Measurements from ENCODE around the gene SRL. TPM values are rescaled to one million over a fixed set of nuclear protein-coding genes. Genes with fewer than 3 reads are reported as not detected.

SRL gene
- total and polyA plus RNA-seq, 10 donors = 0.57 to 5.8 (median 3.1) TPM

DNA sequence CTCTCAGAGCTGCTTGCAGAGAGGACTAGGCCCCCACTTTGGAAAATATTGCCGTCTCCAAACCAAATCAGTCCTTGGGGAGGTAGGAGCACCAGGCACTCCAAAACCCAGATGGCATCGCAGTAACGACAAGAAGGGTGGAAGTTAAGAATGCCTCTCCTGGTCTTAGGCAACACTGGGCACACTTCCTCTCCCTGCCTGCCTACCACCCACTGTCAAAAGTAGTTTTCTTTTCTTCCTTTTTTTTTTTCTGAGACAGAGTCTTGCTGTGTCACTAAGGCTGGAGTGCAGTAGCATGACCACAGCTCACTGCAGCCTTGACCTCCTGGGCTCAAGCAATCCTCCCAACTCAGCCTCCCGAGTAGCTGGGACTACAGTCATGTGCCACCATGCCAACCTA is 47.2 kb downstream of the SRL start:
- Histone ChIP-seq H3K36me3 (peaks cover 0 to 6% (median 0%) of the 10 kb centered on the region in 6 donors), H3K4me3 (no peak overlapping the region), H3K27ac (peak overlapping the region in 2 of 8 donors; percentile 8 to 45), H3K9me3 (no peaks in the 10 kb centered on the region), H3K4me1 (peaks cover 0 to 6% (median 2%) of the 10 kb centered on the region in 6 donors), H3K27me3 (replicated peaks in 1 of 7) (no peaks in the 10 kb centered on the region)
- no peak for TF ChIP-seq POLR2A (IDR thresholded peaks at IDR 0.05)
- TF ChIP-seq, protein P1, sequence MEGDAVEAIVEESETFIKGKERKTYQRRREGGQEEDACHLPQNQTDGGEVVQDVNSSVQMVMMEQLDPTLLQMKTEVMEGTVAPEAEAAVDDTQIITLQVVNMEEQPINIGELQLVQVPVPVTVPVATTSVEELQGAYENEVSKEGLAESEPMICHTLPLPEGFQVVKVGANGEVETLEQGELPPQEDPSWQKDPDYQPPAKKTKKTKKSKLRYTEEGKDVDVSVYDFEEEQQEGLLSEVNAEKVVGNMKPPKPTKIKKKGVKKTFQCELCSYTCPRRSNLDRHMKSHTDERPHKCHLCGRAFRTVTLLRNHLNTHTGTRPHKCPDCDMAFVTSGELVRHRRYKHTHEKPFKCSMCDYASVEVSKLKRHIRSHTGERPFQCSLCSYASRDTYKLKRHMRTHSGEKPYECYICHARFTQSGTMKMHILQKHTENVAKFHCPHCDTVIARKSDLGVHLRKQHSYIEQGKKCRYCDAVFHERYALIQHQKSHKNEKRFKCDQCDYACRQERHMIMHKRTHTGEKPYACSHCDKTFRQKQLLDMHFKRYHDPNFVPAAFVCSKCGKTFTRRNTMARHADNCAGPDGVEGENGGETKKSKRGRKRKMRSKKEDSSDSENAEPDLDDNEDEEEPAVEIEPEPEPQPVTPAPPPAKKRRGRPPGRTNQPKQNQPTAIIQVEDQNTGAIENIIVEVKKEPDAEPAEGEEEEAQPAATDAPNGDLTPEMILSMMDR (IDR thresholded peaks at IDR 0.05 in 8 of 11, conservative IDR thresholded peaks at IDR 0.05 in 3 of 11) = no peak
- TF ChIP-seq POLR2AphosphoS5 (IDR thresholded peaks at IDR 0.05) = no peak
- intact Hi-C loops (cut with DNase I; ENCODE audit: low total_unique reads) = loop anchor here (10.0 kb wide), 1 partner anchor 60 kb away; no protein-coding TSS in a partner anchor
- no peak for DNase-seq
- WGBS, 5 donors = 37 to 62% (median 45%) methylated on average over 4 of the region's 4 CpGs

- no peak overlapping the region for H3K4me3 ChIP-seq
- no peaks in the 10 kb centered on the region for H3K9me3 ChIP-seq
- DNase-seq = no peak
- 80 to 96% (median 86%) methylated on average over 1 of the region's 1 CpG for WGBS, 5 donors
- TF ChIP-seq, protein P1 (IDR thresholded peaks at IDR 0.05 in 8 of 11, conservative IDR thresholded peaks at IDR 0.05 in 3 of 11) = no peak
- no peak for TF ChIP-seq POLR2A (IDR thresholded peaks at IDR 0.05)
- TF ChIP-seq POLR2AphosphoS5 (IDR thresholded peaks at IDR 0.05) = no peak
- intact Hi-C loops (cut with DNase I; ENCODE audit: low total_unique reads) = loop anchor here (10.0 kb wide), 1 partner anchor 61 kb away; no protein-coding TSS in a partner anchor
- H3K27ac ChIP-seq = no peak overlapping the region
- H3K36me3 ChIP-seq = peaks cover 0 to 6% (median 0%) of the 10 kb centered on the region in 6 donors
- no peaks in the 10 kb centered on the region for H3K27me3 ChIP-seq (replicated peaks in 1 of 7)
- peaks cover 0 to 6% (median 2%) of the 10 kb centered on the region in 6 donors for H3K4me1 ChIP-seq
Measured at GRCh38 chr16:4193920-4194319, 48.0 kb downstream of the SRL start.

DNA sequence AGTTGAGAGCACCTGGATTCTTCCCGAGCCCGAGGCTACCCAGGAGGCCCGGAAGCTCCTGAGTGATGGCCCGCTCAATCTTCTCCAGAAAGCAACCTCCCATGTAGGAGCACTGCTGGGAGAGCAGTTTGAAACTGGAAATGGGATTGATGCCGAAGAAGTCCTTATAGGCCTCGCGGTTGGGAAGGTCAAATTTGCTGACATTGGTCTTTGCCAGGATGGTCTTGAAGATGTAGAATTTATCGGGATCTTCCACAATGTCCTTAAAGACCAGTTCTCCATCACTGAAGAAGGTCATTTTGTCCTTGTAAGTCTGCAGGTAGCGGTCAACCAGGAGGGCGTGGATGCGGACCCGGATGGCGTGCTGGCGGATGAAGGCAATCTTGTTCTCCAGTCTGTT is 49.7 kb downstream of the SRL start:
- 86 to 92% (median 90%) methylated on average over 14 of the region's 14 CpGs for WGBS, 5 donors
- TF ChIP-seq, protein P1 (IDR thresholded peaks at IDR 0.05 in 8 of 11, conservative IDR thresholded peaks at IDR 0.05 in 3 of 11) = no peak
- TF ChIP-seq POLR2A (IDR thresholded peaks at IDR 0.05) (no peak), POLR2AphosphoS5 (IDR thresholded peaks at IDR 0.05) (no peak)
- intact Hi-C loops (cut with DNase I; ENCODE audit: low total_unique reads) = loop anchor here (10.0 kb wide), 1 partner anchor 63 kb away; no protein-coding TSS in a partner anchor
- Histone ChIP-seq H3K27me3 (replicated peaks in 1 of 7) (no peaks in the 10 kb centered on the region), H3K4me3 (no peak overlapping the region), H3K36me3 (peaks cover 0 to 6% (median 0%) of the 10 kb centered on the region in 6 donors), H3K27ac (no peak overlapping the region), H3K4me1 (peaks cover 0 to 6% (median 2%) of the 10 kb centered on the region in 6 donors), H3K9me3 (no peaks in the 10 kb centered on the region)
- DNase-seq = no peak

DNA sequence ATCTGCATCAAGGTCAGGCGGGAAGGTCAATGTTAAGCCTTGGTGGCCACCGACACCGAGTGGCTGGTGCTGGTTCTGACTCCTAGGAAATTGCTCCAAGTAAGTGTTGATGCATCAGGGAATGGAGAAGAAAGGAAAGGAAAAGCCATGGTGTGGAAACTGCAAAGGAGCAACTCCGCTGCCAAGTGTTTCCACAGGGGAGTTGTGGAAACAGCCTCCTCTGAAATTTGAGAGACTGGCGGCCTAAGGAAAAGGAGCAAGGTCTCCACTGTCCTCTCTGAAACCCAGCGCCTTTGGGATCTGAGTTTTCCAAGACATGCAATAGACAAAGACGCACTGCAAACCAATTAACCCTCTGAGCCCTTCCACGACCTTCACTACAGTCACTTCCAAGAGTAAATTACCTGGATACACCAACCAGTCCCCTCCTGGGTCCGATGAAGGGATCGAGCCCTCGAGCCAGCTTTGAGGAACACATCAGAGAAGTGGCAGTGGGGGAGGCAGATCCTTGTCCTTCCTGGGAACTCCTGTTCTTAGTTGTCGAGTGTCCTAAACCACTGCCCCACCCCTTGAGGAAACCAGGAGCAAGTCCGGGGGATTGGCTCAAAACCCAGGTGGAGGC is 51.1 kb downstream of the SRL start:
- Histone ChIP-seq H3K4me3 (no peak overlapping the region), H3K4me1 (peaks cover 0 to 6% (median 2%) of the 10 kb centered on the region in 6 donors), H3K27ac (no peak overlapping the region), H3K27me3 (replicated peaks in 1 of 7) (no peaks in the 10 kb centered on the region), H3K36me3 (peaks cover 0 to 6% (median 0%) of the 10 kb centered on the region in 6 donors), H3K9me3 (no peaks in the 10 kb centered on the region)
- intact Hi-C loops (cut with DNase I; ENCODE audit: low total_unique reads) = loop anchor here (10.0 kb wide), 1 partner anchor 64 kb away; no protein-coding TSS in a partner anchor
- TF ChIP-seq POLR2AphosphoS5 (IDR thresholded peaks at IDR 0.05) = no peak
- no peak for TF ChIP-seq POLR2A (IDR thresholded peaks at IDR 0.05)
- TF ChIP-seq, protein P1 (IDR thresholded peaks at IDR 0.05 in 8 of 11, conservative IDR thresholded peaks at IDR 0.05 in 3 of 11) = no peak
- 82 to 89% (median 84%) methylated on average over 13 of the region's 13 CpGs for WGBS, 5 donors
- DNase-seq = no peak
